ENCODE data around the gene GAS2. TPM values are rescaled to one million over a fixed set of nuclear protein-coding genes. Genes with fewer than 3 reads are reported as not detected.

GAS2 gene
- polyA plus RNA-seq, 1 donor from 2014 or later: 8.0 TPM

DNA sequence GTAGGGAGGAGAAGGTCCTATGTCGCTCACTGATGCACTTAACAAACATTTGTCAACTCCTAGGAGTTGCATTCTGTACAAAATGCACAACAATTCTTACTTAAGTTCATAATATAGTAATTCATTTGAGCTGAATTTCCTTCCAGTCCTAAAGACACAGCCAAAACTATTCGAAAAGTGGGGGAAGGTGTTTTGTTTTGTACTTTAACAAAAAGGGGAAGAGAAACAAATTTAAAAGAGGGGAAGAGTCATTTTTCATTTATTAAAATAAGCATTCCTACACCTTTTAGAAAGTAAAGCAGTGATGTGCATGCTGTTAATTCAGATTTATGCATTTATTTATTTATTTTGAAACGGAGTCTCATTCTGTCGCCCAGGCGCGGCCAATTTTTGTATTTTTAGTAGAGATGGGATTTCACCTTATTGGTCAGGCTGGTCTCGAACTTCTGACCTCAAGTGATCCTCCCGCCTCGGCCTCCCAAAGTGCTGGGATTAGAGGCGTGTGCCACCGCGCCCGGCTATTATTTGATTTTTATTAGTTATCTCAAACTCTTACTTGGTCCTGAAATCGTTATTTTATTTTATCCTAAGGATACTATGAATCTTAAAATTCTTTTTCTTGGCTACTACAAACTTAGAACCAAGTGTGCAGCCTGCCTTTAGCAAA, 39.7 kb upstream of the GAS2 start:
- Histone ChIP-seq H3K9ac (ENCODE audit: low read length) (no peak overlapping the region), H4K20me1 (ENCODE audit: insufficient read depth) (no peaks in the 10 kb centered on the region), H3K36me3 (ENCODE audit: insufficient read depth, low read length) (no peaks in the 10 kb centered on the region), H3K9me2 (ENCODE audit: insufficient read depth, low read length) (no peaks in the 10 kb centered on the region), H3K27ac (ENCODE audit: low read length) (no peak overlapping the region), H3K79me2 (replicated peaks; ENCODE audit: insufficient read depth, low read length) (peaks cover 18% of the 10 kb centered on the region), H3F3A (ENCODE audit: insufficient read depth, low read length, poor library complexity, severe bottlenecking) (peaks cover 10% of the 10 kb centered on the region), H2AFZ (ENCODE audit: low read depth, low read length) (no peak overlapping the region), H3K9me3 (ENCODE audit: low read length) (no peaks in the 10 kb centered on the region), H3K4me3 (ENCODE audit: low read length) (peak overlapping the region; percentile 90), H3K4me2 (ENCODE audit: low read length) (peak overlapping the region; percentile 90), H3K27me3 (ENCODE audit: insufficient read depth, low read depth, low read length) (no peaks in the 10 kb centered on the region)
- TF ChIP-seq EZH2 (IDR thresholded peaks at IDR 0.05; ENCODE audit: borderline replicate concordance, insufficient read depth, low read length, poor library complexity, severe bottlenecking): no peak
- TF ChIP-seq, protein P1, sequence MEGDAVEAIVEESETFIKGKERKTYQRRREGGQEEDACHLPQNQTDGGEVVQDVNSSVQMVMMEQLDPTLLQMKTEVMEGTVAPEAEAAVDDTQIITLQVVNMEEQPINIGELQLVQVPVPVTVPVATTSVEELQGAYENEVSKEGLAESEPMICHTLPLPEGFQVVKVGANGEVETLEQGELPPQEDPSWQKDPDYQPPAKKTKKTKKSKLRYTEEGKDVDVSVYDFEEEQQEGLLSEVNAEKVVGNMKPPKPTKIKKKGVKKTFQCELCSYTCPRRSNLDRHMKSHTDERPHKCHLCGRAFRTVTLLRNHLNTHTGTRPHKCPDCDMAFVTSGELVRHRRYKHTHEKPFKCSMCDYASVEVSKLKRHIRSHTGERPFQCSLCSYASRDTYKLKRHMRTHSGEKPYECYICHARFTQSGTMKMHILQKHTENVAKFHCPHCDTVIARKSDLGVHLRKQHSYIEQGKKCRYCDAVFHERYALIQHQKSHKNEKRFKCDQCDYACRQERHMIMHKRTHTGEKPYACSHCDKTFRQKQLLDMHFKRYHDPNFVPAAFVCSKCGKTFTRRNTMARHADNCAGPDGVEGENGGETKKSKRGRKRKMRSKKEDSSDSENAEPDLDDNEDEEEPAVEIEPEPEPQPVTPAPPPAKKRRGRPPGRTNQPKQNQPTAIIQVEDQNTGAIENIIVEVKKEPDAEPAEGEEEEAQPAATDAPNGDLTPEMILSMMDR (IDR thresholded peaks at IDR 0.05; ENCODE audit: poor library complexity, severe bottlenecking): no peak
- TF ChIP-seq EP300 (conservative IDR thresholded peaks at IDR 0.05; ENCODE audit: poor library complexity, severe bottlenecking): no peak
- no peak for TF ChIP-seq MXI1 (conservative IDR thresholded peaks at IDR 0.05; ENCODE audit: poor library complexity, severe bottlenecking)
- TF ChIP-seq SMC3 (conservative IDR thresholded peaks at IDR 0.05; ENCODE audit: poor library complexity): no peak
- TF ChIP-seq TAF1 (IDR thresholded peaks at IDR 0.05; ENCODE audit: low read depth): no peak
- no peak for TF ChIP-seq POLR2AphosphoS5 (IDR thresholded peaks at IDR 0.05)
- TF ChIP-seq, protein P2, sequence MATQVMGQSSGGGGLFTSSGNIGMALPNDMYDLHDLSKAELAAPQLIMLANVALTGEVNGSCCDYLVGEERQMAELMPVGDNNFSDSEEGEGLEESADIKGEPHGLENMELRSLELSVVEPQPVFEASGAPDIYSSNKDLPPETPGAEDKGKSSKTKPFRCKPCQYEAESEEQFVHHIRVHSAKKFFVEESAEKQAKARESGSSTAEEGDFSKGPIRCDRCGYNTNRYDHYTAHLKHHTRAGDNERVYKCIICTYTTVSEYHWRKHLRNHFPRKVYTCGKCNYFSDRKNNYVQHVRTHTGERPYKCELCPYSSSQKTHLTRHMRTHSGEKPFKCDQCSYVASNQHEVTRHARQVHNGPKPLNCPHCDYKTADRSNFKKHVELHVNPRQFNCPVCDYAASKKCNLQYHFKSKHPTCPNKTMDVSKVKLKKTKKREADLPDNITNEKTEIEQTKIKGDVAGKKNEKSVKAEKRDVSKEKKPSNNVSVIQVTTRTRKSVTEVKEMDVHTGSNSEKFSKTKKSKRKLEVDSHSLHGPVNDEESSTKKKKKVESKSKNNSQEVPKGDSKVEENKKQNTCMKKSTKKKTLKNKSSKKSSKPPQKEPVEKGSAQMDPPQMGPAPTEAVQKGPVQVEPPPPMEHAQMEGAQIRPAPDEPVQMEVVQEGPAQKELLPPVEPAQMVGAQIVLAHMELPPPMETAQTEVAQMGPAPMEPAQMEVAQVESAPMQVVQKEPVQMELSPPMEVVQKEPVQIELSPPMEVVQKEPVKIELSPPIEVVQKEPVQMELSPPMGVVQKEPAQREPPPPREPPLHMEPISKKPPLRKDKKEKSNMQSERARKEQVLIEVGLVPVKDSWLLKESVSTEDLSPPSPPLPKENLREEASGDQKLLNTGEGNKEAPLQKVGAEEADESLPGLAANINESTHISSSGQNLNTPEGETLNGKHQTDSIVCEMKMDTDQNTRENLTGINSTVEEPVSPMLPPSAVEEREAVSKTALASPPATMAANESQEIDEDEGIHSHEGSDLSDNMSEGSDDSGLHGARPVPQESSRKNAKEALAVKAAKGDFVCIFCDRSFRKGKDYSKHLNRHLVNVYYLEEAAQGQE (IDR thresholded peaks at IDR 0.05; ENCODE audit: borderline replicate concordance): no peak

DNA sequence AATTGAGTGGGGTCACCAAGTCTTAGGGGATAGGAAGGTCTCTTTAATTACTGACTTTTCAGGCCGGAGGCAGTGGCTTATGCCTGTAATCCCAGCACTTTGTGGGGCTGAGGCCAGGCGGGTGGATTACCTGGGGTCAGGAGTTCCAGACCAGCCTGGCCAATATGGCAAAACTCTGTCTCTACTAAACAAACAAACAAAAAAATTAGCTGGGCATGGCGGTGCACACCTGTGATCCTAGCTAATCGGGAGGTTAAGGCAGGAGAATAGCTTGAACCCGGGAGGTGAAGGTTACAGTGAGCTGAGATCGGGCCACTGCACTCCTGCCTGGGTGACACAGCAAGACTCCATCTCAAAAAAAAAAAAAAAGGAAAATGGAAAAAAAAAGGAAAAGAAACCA, 39.0 kb upstream of the GAS2 start:
- no peak overlapping the region for H3K4me3 ChIP-seq (ENCODE audit: low read length)
- no peaks in the 10 kb centered on the region for H3K9me3 ChIP-seq (ENCODE audit: low read length)
- TF ChIP-seq MXI1 (conservative IDR thresholded peaks at IDR 0.05; ENCODE audit: poor library complexity, severe bottlenecking): no peak
- no peak overlapping the region for H3K27ac ChIP-seq (ENCODE audit: low read length)
- no peak overlapping the region for H3K4me2 ChIP-seq (ENCODE audit: low read length)
- peaks cover 18% of the 10 kb centered on the region for H3K79me2 ChIP-seq (replicated peaks; ENCODE audit: insufficient read depth, low read length)
- no peak overlapping the region for H2AFZ ChIP-seq (ENCODE audit: low read depth, low read length)
- H3K9ac ChIP-seq (ENCODE audit: low read length): no peak overlapping the region
- H4K20me1 ChIP-seq (ENCODE audit: insufficient read depth): no peaks in the 10 kb centered on the region
- no peaks in the 10 kb centered on the region for H3K9me2 ChIP-seq (ENCODE audit: insufficient read depth, low read length)
- H3K27me3 ChIP-seq (ENCODE audit: insufficient read depth, low read depth, low read length): no peaks in the 10 kb centered on the region
- peaks cover 10% of the 10 kb centered on the region for H3F3A ChIP-seq (ENCODE audit: insufficient read depth, low read length, poor library complexity, severe bottlenecking)
- no peaks in the 10 kb centered on the region for H3K36me3 ChIP-seq (ENCODE audit: insufficient read depth, low read length)

All from neural cell (in vitro differentiated cells).